MM.1S (cell line): ENCODE results near the gene FGF11.

Source experiments
- DNase-seq: peaks from one replicate; pipeline ENCODE4 v3.0.0-alpha.2; 2015
- H2AFZ ChIP-seq: fragments of 300-600 bp; sonication (generic); 2 replicates; pipeline ENCODE4 v1.6.0; 2016; ENCODE audit warnings: antibody characterized with exemption, low read length
- H3F3A ChIP-seq: fragments of 300-600 bp; sonication (generic); 2 replicates; pipeline ENCODE4 v1.6.1; 2016; ENCODE audit warnings: mild to moderate bottlenecking, antibody characterized with exemption, low read length, moderate library complexity, mixed read lengths; ENCODE audit not compliant: insufficient read depth
- H3K27ac ChIP-seq: fragments of 300-600 bp; sonication (generic); 2 replicates; pipeline ENCODE4 v1.5.1; 2016; ENCODE audit warnings: mild to moderate bottlenecking, low read length
- H3K27me3 ChIP-seq: fragments of 300-600 bp; sonication (generic); replicated peaks from 2 replicates; pipeline ENCODE4 v1.6.0; 2016; ENCODE audit warnings: low read length; ENCODE audit not compliant: insufficient read depth
- H3K36me3 ChIP-seq: fragments of 300-600 bp; sonication (generic); replicated peaks from 2 replicates; pipeline ENCODE4 v1.6.1; 2016; ENCODE audit warnings: mild to moderate bottlenecking, low read length, mixed read lengths; ENCODE audit not compliant: insufficient read depth
- H3K4me1 ChIP-seq: fragments of 300-600 bp; sonication (generic); 2 replicates; pipeline ENCODE4 v1.6.1; 2016; ENCODE audit warnings: low read length, mixed read lengths
- H3K4me2 ChIP-seq: fragments of 300-600 bp; sonication (generic); 2 replicates; pipeline ENCODE4 v1.6.0; 2016; ENCODE audit warnings: low read depth, low read length
- H3K4me3 ChIP-seq: fragments of 300-600 bp; sonication (generic); 2 replicates; pipeline ENCODE4 v1.5.1; 2016; ENCODE audit warnings: low read length, mixed read lengths
- H3K79me2 ChIP-seq: fragments of 300-600 bp; sonication (generic); 2 replicates; pipeline ENCODE4 v1.6.1; 2016; ENCODE audit warnings: mixed run types, low read length, mixed read lengths
- H3K9ac ChIP-seq: fragments of 300-600 bp; sonication (generic); 2 replicates; pipeline ENCODE4 v1.6.1; 2016; ENCODE audit warnings: low read length, mixed read lengths
- H3K9me2 ChIP-seq: fragments of 300-600 bp; sonication (generic); replicated peaks from 2 replicates; pipeline ENCODE4 v1.6.1; 2016; ENCODE audit warnings: mild to moderate bottlenecking, low read length, mixed read lengths; ENCODE audit not compliant: insufficient read depth
- H3K9me3 ChIP-seq: fragments of 300-600 bp; sonication (generic); replicated peaks from 2 replicates; pipeline ENCODE4 v1.6.1; 2016; ENCODE audit warnings: mild to moderate bottlenecking, low read length, mixed read lengths; ENCODE audit not compliant: insufficient read depth
- H4K20me1 ChIP-seq: fragments of 300-600 bp; sonication (generic); 2 replicates; pipeline ENCODE4 v1.6.1; 2016; ENCODE audit warnings: mild to moderate bottlenecking, low read length, moderate library complexity, mixed read lengths; ENCODE audit not compliant: insufficient read depth
- CTCF ChIP-seq: fragments of 300-600 bp; sonication (generic); IDR thresholded peaks from 2 replicates; pipeline ENCODE4 v1.5.1; 2016; ENCODE audit warnings: antibody characterized with exemption, low read length, mixed read lengths
- EZH2 ChIP-seq: fragments of 300-600 bp; sonication (generic); optimal IDR thresholded peaks from 2 replicates; pipeline ENCODE3; 2017; ENCODE audit warnings: low read depth, mild to moderate bottlenecking, antibody characterized with exemption, low read length, mixed read lengths
- EZH2phosphoT487 ChIP-seq: fragments of 300-600 bp; sonication (generic); IDR thresholded peaks from 2 replicates; pipeline ENCODE4 v1.6.1; 2018; ENCODE audit warnings: antibody characterized with exemption, low read length

Gene FGF11

DNA sequence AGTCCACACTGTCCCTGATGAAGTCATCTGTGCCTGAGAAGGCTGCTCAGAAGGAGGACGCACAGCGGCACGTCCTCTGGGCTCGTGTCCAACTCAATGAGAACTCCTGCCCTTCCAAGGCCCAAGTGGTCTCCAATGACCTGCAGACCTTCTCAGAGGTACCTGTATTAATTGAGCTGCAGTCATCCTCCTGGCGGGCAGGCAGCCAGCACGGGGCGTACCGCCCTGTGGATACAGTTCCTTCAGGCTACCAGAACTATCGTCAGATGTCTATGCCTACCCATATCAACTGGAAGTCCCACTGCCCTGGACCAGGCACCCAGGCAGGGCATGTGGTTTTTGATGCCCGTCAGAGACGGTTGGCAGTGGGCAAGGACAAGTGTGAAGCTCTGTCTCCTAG is 7.0 kb upstream of the FGF11 start:
- no peaks in the 10 kb centered on the region for H3K9me2 ChIP-seq
- no peak overlapping the region for H3K9ac ChIP-seq
- H3K79me2 ChIP-seq = no peaks in the 10 kb centered on the region
- no peaks in the 10 kb centered on the region for H3K9me3 ChIP-seq
- no peak for TF ChIP-seq EZH2
- no peak for TF ChIP-seq CTCF
- TF ChIP-seq EZH2phosphoT487 = no peak
- no peaks in the 10 kb centered on the region for H4K20me1 ChIP-seq
- peaks cover 14% of the 10 kb centered on the region for H3F3A ChIP-seq
- H3K4me3 ChIP-seq = no peak overlapping the region
- DNase-seq = no peak
- H3K36me3 ChIP-seq = no peaks in the 10 kb centered on the region
- H3K4me1 ChIP-seq = peaks cover 10% of the 10 kb centered on the region
- no peak overlapping the region for H3K27ac ChIP-seq
- peaks cover 28% of the 10 kb centered on the region for H3K27me3 ChIP-seq
- H3K4me2 ChIP-seq = no peak overlapping the region
- H2AFZ ChIP-seq = no peak overlapping the region

GRCh38 chr17:7435676-7436555 is 3.4 kb upstream of the FGF11 start:
- H3F3A ChIP-seq = peaks cover 14% of the 10 kb centered on the region
- H3K79me2 ChIP-seq = no peaks in the 10 kb centered on the region
- peaks cover 10% of the 10 kb centered on the region for H3K4me1 ChIP-seq
- peak overlapping the region; percentile 52 for H3K27ac ChIP-seq
- H3K9me3 ChIP-seq = no peaks in the 10 kb centered on the region
- H3K27me3 ChIP-seq = peaks cover 33% of the 10 kb centered on the region
- TF ChIP-seq EZH2phosphoT487 (no peak), CTCF (peak; percentile 34)
- DNase-seq = peak; percentile 52
- H4K20me1 ChIP-seq = no peaks in the 10 kb centered on the region
- H3K4me2 ChIP-seq = peak overlapping the region; percentile 72
- peak overlapping the region; percentile 92 for H2AFZ ChIP-seq
- H3K36me3 ChIP-seq = no peaks in the 10 kb centered on the region
- H3K9me2 ChIP-seq = no peaks in the 10 kb centered on the region
- peak overlapping the region; percentile 73 for H3K4me3 ChIP-seq
- peak overlapping the region; percentile 43; the same call in 1 of the 2 replicates for H3K9ac ChIP-seq

GRCh38 chr17:7436556-7437368 is 2.5 kb upstream of the FGF11 start:
- peak; percentile 84 for TF ChIP-seq CTCF
- TF ChIP-seq EZH2phosphoT487 = no peak
- TF ChIP-seq EZH2 = no peak
- Histone ChIP-seq H3K27ac (peak overlapping the region; percentile 52; the same call in 1 of the 2 replicates), H3K36me3 (no peaks in the 10 kb centered on the region), H3K4me3 (peak overlapping the region; percentile 73), H3K27me3 (peaks cover 39% of the 10 kb centered on the region), H4K20me1 (no peaks in the 10 kb centered on the region), H3K9me3 (no peaks in the 10 kb centered on the region), H3K4me1 (peaks cover 10% of the 10 kb centered on the region), H3K4me2 (peak overlapping the region; percentile 72), H2AFZ (peak overlapping the region; percentile 92), H3K9me2 (no peaks in the 10 kb centered on the region), H3F3A (peaks cover 14% of the 10 kb centered on the region), H3K9ac (peak overlapping the region; percentile 43; the same call in 1 of the 2 replicates), H3K79me2 (no peaks in the 10 kb centered on the region)
- peak; percentile 89 for DNase-seq
